Lower leg skin (tissue), 3 donors: ENCODE data around the gene KLK6.

Experiments used
- POLR2A ChIP-seq, 2 donors: fragments of 450-650 bp; IDR thresholded peaks; one replicate each; pipeline ENCODE4 v1.6.1; 2016 to 2017; ENCODE audit warnings: antibody characterized with exemption in 2 of 2, mild to moderate bottlenecking in 1 of 2, moderate library complexity in 1 of 2
- TF ChIP-seq, protein P1 (sequence below), 3 donors: fragments of 450-650 bp; IDR thresholded peaks; one replicate each; pipeline ENCODE4 v1.5.1; 2016; ENCODE audit warnings: antibody characterized with exemption in 3 of 3, mild to moderate bottlenecking in 3 of 3, moderate library complexity in 2 of 3

- TF ChIP-seq POLR2A (IDR thresholded peaks at IDR 0.05), result no peak
- TF ChIP-seq, protein P1, sequence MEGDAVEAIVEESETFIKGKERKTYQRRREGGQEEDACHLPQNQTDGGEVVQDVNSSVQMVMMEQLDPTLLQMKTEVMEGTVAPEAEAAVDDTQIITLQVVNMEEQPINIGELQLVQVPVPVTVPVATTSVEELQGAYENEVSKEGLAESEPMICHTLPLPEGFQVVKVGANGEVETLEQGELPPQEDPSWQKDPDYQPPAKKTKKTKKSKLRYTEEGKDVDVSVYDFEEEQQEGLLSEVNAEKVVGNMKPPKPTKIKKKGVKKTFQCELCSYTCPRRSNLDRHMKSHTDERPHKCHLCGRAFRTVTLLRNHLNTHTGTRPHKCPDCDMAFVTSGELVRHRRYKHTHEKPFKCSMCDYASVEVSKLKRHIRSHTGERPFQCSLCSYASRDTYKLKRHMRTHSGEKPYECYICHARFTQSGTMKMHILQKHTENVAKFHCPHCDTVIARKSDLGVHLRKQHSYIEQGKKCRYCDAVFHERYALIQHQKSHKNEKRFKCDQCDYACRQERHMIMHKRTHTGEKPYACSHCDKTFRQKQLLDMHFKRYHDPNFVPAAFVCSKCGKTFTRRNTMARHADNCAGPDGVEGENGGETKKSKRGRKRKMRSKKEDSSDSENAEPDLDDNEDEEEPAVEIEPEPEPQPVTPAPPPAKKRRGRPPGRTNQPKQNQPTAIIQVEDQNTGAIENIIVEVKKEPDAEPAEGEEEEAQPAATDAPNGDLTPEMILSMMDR (IDR thresholded peaks at IDR 0.05), result no peak
These were observed 9.5 kb upstream of the KLK6 start for GRCh38 chr19:50978772-50979390.
